Right lobe of liver (tissue), 4 donors: ENCODE measurements around the gene KCNQ1.

ENCODE experiments used
- POLR2A ChIP-seq: fragments of 450-650 bp; IDR thresholded peaks from one replicate; pipeline ENCODE4 v1.6.1; 2017; ENCODE audit warnings: antibody characterized with exemption, mild to moderate bottlenecking
- TF ChIP-seq, protein P1 (sequence below), 4 donors: fragments of 200-600 bp in 3 of 4; fragments of 450-650 bp in 1 of 4; IDR thresholded peaks; one replicate each; pipeline versions ENCODE4 v1.5.1 to v1.8.0; 2016 to 2022; ENCODE audit warnings: antibody characterized with exemption in 4 of 4, mild to moderate bottlenecking in 2 of 4
- donor health status: DM: no; HTN: no; CAD: no.
- donor health status: DM: no; HTN: no; CAD: no.
- donor health status: DM: no; HTN: yes; CAD: no.

DNA sequence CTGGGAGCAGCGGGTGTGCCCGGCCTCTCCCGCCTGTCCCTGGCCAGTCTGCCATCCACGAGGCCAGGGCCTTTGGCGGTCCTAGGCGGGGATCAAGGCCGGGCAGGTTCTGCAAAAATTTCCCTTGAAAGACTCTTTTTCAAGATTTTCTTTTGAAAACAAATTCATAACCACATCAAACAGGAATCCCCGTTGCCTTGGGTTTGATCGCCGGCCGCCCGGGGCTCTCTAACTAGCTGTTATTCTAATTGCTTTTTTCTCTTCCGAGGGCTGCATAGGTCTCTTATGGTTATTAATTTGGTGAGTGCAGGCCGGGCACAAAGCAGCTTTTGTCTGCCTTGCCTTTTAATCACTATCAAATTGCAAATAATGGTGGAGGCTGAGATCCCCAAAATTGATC, 398.7 kb downstream of the KCNQ1 start:
- TF ChIP-seq, protein P1, sequence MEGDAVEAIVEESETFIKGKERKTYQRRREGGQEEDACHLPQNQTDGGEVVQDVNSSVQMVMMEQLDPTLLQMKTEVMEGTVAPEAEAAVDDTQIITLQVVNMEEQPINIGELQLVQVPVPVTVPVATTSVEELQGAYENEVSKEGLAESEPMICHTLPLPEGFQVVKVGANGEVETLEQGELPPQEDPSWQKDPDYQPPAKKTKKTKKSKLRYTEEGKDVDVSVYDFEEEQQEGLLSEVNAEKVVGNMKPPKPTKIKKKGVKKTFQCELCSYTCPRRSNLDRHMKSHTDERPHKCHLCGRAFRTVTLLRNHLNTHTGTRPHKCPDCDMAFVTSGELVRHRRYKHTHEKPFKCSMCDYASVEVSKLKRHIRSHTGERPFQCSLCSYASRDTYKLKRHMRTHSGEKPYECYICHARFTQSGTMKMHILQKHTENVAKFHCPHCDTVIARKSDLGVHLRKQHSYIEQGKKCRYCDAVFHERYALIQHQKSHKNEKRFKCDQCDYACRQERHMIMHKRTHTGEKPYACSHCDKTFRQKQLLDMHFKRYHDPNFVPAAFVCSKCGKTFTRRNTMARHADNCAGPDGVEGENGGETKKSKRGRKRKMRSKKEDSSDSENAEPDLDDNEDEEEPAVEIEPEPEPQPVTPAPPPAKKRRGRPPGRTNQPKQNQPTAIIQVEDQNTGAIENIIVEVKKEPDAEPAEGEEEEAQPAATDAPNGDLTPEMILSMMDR (IDR thresholded peaks at IDR 0.05): no peak
- no peak for TF ChIP-seq POLR2A
